GM23338 (cell line): Measurements from ENCODE around the gene DNAH6. TPM values are rescaled to one million over a fixed set of nuclear protein-coding genes. Genes with fewer than 3 reads are reported as not detected.
A peak's percentile ranks its signal among the peaks of the same experiment; 100 is the strongest.

Experiments
- ATAC-seq: fragments of 200-7000 bp; cut with Tn5 transposase; 3 replicates; pipeline ENCODE4 v1.9.1; 2020
- DNase-seq: peaks from one replicate; pipeline ENCODE4 v3.0.0-alpha.2; 2015; ENCODE audit warnings: low spot score
- H2AFZ ChIP-seq: fragments of 200-600 bp; sonication (generic); 2 replicates; pipeline ENCODE4 v1.8.0; 2016; ENCODE audit warnings: antibody characterized with exemption, mild to moderate bottlenecking, moderate library complexity
- H3F3A ChIP-seq: fragments of 200-600 bp; sonication (generic); replicated peaks from 2 replicates; pipeline ENCODE4 v1.8.0; 2017; ENCODE audit warnings: antibody characterized with exemption, mixed run types, low read depth
- H3K27ac ChIP-seq: fragments of 200-600 bp; sonication (generic); 2 replicates; pipeline ENCODE4 v1.6.1; 2016; ENCODE audit warnings: low read depth
- H3K27me3 ChIP-seq: fragments of 200-600 bp; sonication (generic); 2 replicates; pipeline ENCODE4 v1.8.0; 2016; ENCODE audit warnings: mild to moderate bottlenecking, mixed run types, moderate library complexity; ENCODE audit not compliant: insufficient read depth
- H3K36me3 ChIP-seq: fragments of 200-600 bp; sonication (generic); 2 replicates; pipeline ENCODE4 v1.8.0; 2016; ENCODE audit warnings: mild to moderate bottlenecking; ENCODE audit not compliant: insufficient read depth
- H3K4me1 ChIP-seq: fragments of 200-600 bp; sonication (generic); 2 replicates; pipeline ENCODE4 v1.8.0; 2016; ENCODE audit warnings: mild to moderate bottlenecking, moderate library complexity; ENCODE audit not compliant: insufficient read depth
- H3K4me2 ChIP-seq: fragments of 200-600 bp; sonication (generic); 2 replicates; pipeline ENCODE4 v1.7.1; 2017; ENCODE audit warnings: mixed run types
- H3K4me3 ChIP-seq: fragments of 200-600 bp; sonication (generic); 2 replicates; pipeline ENCODE4 v1.6.1; 2016; ENCODE audit warnings: mixed run types
- H3K79me2 ChIP-seq: fragments of 200-600 bp; sonication (generic); replicated peaks from 2 replicates; pipeline ENCODE4 v1.8.0; 2017; ENCODE audit warnings: mild to moderate bottlenecking; ENCODE audit not compliant: insufficient read depth
- H3K9me2 ChIP-seq: fragments of 200-600 bp; sonication (generic); 2 replicates; pipeline ENCODE4 v1.8.0; 2017; ENCODE audit not compliant: insufficient read depth
- H4K20me1 ChIP-seq: fragments of 200-600 bp; sonication (generic); replicated peaks from 2 replicates; pipeline ENCODE4 v1.8.0; 2017; ENCODE audit warnings: mild to moderate bottlenecking; ENCODE audit not compliant: insufficient read depth
- H3K27ac Mint-ChIP-seq: 2 replicates; pipeline ENCODE4 v1.8.0; 2020; ENCODE audit warnings: inconsistent platforms, mild to moderate bottlenecking, moderate library complexity, mixed read lengths
- H3K27me3 Mint-ChIP-seq: 3 replicates; pipeline ENCODE4 v1.8.0; 2022; ENCODE audit warnings: low read depth, mild to moderate bottlenecking, moderate library complexity, mixed read lengths, inconsistent platforms; ENCODE audit not compliant: insufficient read depth, poor library complexity
- H3K36me3 Mint-ChIP-seq: 3 replicates; pipeline ENCODE4 v1.8.0; 2021; ENCODE audit warnings: low read depth, mild to moderate bottlenecking, inconsistent platforms, moderate library complexity, mixed read lengths
- H3K4me1 Mint-ChIP-seq: 3 replicates; pipeline ENCODE4 v1.8.0; 2020; ENCODE audit warnings: mild to moderate bottlenecking, inconsistent platforms, mixed read lengths
- H3K4me3 Mint-ChIP-seq: 3 replicates; pipeline ENCODE4 v1.8.0; 2021; ENCODE audit warnings: moderate library complexity, mild to moderate bottlenecking, inconsistent platforms, mixed read lengths
- H3K9me3 Mint-ChIP-seq: 3 replicates; pipeline ENCODE4 v1.8.0; 2020; ENCODE audit warnings: moderate library complexity, mild to moderate bottlenecking, inconsistent platforms, mixed read lengths
- CREB1 ChIP-seq: fragments of 250-450 bp; sonication (Bioruptor Pico); IDR thresholded peaks from 2 replicates; pipeline ENCODE4 v1.5.0; 2020; ENCODE audit warnings: low read depth, mild to moderate bottlenecking, moderate library complexity
- EZH2 ChIP-seq: fragments of 200-600 bp; sonication (generic); IDR thresholded peaks from one replicate; pipeline ENCODE4 v1.8.0; 2017; ENCODE audit warnings: antibody characterized with exemption, mild to moderate bottlenecking, low read depth; ENCODE audit not compliant: unreplicated experiment
- EZH2phosphoT487 ChIP-seq: fragments of 200-600 bp; sonication (generic); IDR thresholded peaks from one replicate; pipeline ENCODE4 v1.8.1; 2018; ENCODE audit warnings: antibody characterized with exemption; ENCODE audit not compliant: unreplicated experiment
- JUNB ChIP-seq: IDR thresholded peaks from one replicate; pipeline ENCODE4 v1.6.1; 2016; ENCODE audit warnings: antibody characterized with exemption; ENCODE audit not compliant: unreplicated experiment
- NANOG ChIP-seq: IDR thresholded peaks from 2 replicates; pipeline ENCODE4 v1.6.1; 2016; ENCODE audit warnings: antibody characterized with exemption, borderline replicate concordance
- POLR2AphosphoS5 ChIP-seq: IDR thresholded peaks from 2 replicates; pipeline ENCODE4 v1.6.1; 2016; ENCODE audit warnings: antibody characterized with exemption, low read depth
- STAT1 ChIP-seq: IDR thresholded peaks from one replicate; pipeline ENCODE4 v1.6.1; 2016; ENCODE audit warnings: antibody characterized with exemption; ENCODE audit not compliant: unreplicated experiment
- ZNF114 ChIP-seq: fragments of 250-450 bp; sonication (Bioruptor Pico); IDR thresholded peaks from 2 replicates; pipeline ENCODE4 v1.5.0; 2020; ENCODE audit warnings: mild to moderate bottlenecking, moderate library complexity
- ZNF331 ChIP-seq: fragments of 250-450 bp; sonication (Bioruptor Pico); IDR thresholded peaks from 2 replicates; pipeline ENCODE4 v1.5.0; 2020; ENCODE audit warnings: low read depth, mild to moderate bottlenecking, moderate library complexity
- polyA plus RNA-seq: library from polyadenylated mRNA; unstranded; fragments of >200 nt; fragmentation: Nextera tagmentation; extraction: Ambion mirVana; gene quantifications from 2 replicates; pipeline ENCODE4 v1.2.1, GENCODE V29; 2016
- total RNA-seq: library from RNA; depleted of rRNA; stranded (reverse); fragments of >200 nt; shearing (Covaris generic); gene quantifications from 2 replicates; pipeline ENCODE4 v1.2.3, GENCODE V29; 2014
- TF ChIP-seq, protein P1 (sequence below): IDR thresholded peaks from 2 replicates; pipeline ENCODE4 v1.6.1; 2016; ENCODE audit warnings: antibody characterized with exemption
- TF ChIP-seq, protein P2 (sequence below): fragments of 250-450 bp; sonication (Bioruptor Pico); IDR thresholded peaks from 2 replicates; pipeline ENCODE4 v1.5.0; 2020; ENCODE audit warnings: mild to moderate bottlenecking, moderate library complexity
- TF ChIP-seq, protein P3 (sequence below): IDR thresholded peaks from one replicate; pipeline ENCODE4 v1.6.1; 2018; ENCODE audit warnings: antibody characterized with exemption; ENCODE audit not compliant: unreplicated experiment
- TF ChIP-seq, protein P4 (sequence below), 2 experiments: fragments of 200-600 bp in 1 of 2; sonication (generic) in 1 of 2; conservative IDR thresholded peaks; 2 replicates each; pipeline versions ENCODE4 v1.5.1 to v1.6.1; 2016 to 2017; ENCODE audit warnings: antibody characterized with exemption in 2 of 2, low read depth in 2 of 2, mild to moderate bottlenecking in 2 of 2, moderate library complexity in 1 of 2

Gene DNAH6
- total and polyA plus RNA-seq, 2 experiments from 2014 or later: 0.27 to 0.31 TPM

DNA sequence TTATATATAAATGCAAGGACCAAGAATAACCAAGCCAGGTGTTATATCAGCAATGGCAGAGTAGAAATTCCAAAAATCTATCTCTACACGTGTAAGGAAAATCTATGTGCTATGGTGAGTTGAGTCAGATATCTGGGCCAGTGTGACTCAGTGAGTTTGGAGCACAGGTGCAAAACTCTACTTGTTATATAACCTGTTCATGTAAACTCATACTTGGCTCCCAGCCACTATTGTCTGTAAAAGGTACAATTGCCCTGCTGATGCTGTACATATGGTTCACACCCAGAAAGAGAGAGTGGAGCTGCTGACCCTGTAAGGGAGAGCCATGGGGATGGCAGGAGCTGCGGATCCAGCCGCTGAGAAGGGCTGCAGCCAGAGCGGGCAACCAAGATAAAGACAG, 252.5 kb downstream of the DNAH6 start:
- DNase-seq: no peak
- TF ChIP-seq JUNB: no peak
- TF ChIP-seq, protein P1, sequence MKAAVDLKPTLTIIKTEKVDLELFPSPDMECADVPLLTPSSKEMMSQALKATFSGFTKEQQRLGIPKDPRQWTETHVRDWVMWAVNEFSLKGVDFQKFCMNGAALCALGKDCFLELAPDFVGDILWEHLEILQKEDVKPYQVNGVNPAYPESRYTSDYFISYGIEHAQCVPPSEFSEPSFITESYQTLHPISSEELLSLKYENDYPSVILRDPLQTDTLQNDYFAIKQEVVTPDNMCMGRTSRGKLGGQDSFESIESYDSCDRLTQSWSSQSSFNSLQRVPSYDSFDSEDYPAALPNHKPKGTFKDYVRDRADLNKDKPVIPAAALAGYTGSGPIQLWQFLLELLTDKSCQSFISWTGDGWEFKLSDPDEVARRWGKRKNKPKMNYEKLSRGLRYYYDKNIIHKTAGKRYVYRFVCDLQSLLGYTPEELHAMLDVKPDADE: no peak
- no peak for TF ChIP-seq EZH2
- TF ChIP-seq, protein P2, sequence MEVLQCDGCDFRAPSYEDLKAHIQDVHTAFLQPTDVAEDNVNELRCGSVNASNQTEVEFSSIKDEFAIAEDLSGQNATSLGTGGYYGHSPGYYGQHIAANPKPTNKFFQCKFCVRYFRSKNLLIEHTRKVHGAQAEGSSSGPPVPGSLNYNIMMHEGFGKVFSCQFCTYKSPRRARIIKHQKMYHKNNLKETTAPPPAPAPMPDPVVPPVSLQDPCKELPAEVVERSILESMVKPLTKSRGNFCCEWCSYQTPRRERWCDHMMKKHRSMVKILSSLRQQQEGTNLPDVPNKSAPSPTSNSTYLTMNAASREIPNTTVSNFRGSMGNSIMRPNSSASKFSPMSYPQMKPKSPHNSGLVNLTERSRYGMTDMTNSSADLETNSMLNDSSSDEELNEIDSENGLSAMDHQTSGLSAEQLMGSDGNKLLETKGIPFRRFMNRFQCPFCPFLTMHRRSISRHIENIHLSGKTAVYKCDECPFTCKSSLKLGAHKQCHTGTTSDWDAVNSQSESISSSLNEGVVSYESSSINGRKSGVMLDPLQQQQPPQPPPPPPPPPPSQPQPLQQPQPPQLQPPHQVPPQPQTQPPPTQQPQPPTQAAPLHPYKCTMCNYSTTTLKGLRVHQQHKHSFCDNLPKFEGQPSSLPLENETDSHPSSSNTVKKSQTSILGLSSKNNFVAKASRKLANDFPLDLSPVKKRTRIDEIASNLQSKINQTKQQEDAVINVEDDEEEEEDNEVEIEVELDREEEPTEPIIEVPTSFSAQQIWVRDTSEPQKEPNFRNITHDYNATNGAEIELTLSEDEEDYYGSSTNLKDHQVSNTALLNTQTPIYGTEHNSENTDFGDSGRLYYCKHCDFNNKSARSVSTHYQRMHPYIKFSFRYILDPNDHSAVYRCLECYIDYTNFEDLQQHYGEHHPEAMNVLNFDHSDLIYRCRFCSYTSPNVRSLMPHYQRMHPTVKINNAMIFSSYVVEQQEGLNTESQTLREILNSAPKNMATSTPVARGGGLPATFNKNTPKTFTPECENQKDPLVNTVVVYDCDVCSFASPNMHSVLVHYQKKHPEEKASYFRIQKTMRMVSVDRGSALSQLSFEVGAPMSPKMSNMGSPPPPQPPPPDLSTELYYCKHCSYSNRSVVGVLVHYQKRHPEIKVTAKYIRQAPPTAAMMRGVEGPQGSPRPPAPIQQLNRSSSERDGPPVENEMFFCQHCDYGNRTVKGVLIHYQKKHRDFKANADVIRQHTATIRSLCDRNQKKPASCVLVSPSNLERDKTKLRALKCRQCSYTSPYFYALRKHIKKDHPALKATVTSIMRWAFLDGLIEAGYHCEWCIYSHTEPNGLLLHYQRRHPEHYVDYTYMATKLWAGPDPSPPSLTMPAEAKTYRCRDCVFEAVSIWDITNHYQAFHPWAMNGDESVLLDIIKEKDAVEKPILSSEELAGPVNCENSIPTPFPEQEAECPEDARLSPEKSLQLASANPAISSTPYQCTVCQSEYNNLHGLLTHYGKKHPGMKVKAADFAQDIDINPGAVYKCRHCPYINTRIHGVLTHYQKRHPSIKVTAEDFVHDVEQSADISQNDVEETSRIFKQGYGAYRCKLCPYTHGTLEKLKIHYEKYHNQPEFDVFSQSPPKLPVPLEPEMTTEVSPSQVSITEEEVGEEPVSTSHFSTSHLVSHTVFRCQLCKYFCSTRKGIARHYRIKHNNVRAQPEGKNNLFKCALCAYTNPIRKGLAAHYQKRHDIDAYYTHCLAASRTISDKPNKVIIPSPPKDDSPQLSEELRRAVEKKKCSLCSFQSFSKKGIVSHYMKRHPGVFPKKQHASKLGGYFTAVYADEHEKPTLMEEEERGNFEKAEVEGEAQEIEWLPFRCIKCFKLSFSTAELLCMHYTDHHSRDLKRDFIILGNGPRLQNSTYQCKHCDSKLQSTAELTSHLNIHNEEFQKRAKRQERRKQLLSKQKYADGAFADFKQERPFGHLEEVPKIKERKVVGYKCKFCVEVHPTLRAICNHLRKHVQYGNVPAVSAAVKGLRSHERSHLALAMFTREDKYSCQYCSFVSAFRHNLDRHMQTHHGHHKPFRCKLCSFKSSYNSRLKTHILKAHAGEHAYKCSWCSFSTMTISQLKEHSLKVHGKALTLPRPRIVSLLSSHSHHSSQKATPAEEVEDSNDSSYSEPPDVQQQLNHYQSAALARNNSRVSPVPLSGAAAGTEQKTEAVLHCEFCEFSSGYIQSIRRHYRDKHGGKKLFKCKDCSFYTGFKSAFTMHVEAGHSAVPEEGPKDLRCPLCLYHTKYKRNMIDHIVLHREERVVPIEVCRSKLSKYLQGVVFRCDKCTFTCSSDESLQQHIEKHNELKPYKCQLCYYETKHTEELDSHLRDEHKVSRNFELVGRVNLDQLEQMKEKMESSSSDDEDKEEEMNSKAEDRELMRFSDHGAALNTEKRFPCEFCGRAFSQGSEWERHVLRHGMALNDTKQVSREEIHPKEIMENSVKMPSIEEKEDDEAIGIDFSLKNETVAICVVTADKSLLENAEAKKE (CRISPR knock-in tag): no peak
- TF ChIP-seq, protein P3, sequence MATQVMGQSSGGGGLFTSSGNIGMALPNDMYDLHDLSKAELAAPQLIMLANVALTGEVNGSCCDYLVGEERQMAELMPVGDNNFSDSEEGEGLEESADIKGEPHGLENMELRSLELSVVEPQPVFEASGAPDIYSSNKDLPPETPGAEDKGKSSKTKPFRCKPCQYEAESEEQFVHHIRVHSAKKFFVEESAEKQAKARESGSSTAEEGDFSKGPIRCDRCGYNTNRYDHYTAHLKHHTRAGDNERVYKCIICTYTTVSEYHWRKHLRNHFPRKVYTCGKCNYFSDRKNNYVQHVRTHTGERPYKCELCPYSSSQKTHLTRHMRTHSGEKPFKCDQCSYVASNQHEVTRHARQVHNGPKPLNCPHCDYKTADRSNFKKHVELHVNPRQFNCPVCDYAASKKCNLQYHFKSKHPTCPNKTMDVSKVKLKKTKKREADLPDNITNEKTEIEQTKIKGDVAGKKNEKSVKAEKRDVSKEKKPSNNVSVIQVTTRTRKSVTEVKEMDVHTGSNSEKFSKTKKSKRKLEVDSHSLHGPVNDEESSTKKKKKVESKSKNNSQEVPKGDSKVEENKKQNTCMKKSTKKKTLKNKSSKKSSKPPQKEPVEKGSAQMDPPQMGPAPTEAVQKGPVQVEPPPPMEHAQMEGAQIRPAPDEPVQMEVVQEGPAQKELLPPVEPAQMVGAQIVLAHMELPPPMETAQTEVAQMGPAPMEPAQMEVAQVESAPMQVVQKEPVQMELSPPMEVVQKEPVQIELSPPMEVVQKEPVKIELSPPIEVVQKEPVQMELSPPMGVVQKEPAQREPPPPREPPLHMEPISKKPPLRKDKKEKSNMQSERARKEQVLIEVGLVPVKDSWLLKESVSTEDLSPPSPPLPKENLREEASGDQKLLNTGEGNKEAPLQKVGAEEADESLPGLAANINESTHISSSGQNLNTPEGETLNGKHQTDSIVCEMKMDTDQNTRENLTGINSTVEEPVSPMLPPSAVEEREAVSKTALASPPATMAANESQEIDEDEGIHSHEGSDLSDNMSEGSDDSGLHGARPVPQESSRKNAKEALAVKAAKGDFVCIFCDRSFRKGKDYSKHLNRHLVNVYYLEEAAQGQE: no peak
- no peak for TF ChIP-seq POLR2AphosphoS5
- no peak for TF ChIP-seq ZNF331 (CRISPR knock-in tag)
- no peak for TF ChIP-seq STAT1
- no peak for TF ChIP-seq CREB1 (CRISPR knock-in tag)
- TF ChIP-seq EZH2phosphoT487: no peak
- TF ChIP-seq, protein P4, sequence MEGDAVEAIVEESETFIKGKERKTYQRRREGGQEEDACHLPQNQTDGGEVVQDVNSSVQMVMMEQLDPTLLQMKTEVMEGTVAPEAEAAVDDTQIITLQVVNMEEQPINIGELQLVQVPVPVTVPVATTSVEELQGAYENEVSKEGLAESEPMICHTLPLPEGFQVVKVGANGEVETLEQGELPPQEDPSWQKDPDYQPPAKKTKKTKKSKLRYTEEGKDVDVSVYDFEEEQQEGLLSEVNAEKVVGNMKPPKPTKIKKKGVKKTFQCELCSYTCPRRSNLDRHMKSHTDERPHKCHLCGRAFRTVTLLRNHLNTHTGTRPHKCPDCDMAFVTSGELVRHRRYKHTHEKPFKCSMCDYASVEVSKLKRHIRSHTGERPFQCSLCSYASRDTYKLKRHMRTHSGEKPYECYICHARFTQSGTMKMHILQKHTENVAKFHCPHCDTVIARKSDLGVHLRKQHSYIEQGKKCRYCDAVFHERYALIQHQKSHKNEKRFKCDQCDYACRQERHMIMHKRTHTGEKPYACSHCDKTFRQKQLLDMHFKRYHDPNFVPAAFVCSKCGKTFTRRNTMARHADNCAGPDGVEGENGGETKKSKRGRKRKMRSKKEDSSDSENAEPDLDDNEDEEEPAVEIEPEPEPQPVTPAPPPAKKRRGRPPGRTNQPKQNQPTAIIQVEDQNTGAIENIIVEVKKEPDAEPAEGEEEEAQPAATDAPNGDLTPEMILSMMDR (conservative IDR thresholded peaks at IDR 0.05; ENCODE audit: low read depth in 2 of 2): no peak
- TF ChIP-seq ZNF114 (CRISPR knock-in tag): no peak
- no peak for TF ChIP-seq NANOG
- H3K27me3 Mint-ChIP-seq: peaks cover 2% of the 10 kb centered on the region

More for the DNA sequence above, 252.5 kb downstream of the DNAH6 start:
- no peaks in the 10 kb centered on the region for H3F3A ChIP-seq
- H3K4me3 ChIP-seq: no peak overlapping the region
- H3K4me1 Mint-ChIP-seq: no peaks in the 10 kb centered on the region
- no peak overlapping the region for H3K27ac ChIP-seq
- H3K4me1 ChIP-seq: no peaks in the 10 kb centered on the region
- no peaks in the 10 kb centered on the region for H3K27me3 ChIP-seq
- H2AFZ ChIP-seq: peak overlapping the region; percentile 12; the same call in 1 of the 2 replicates
- peaks cover 4% of the 10 kb centered on the region; the same call in 1 of the 3 replicates for H3K36me3 Mint-ChIP-seq
- no peak overlapping the region for H3K27ac Mint-ChIP-seq
- ATAC-seq: no peak
- no peaks in the 10 kb centered on the region for H3K36me3 ChIP-seq
- no peaks in the 10 kb centered on the region; the same call in none of the 2 replicates for H3K9me2 ChIP-seq
- H3K4me2 ChIP-seq: no peak overlapping the region
- H3K79me2 ChIP-seq: no peaks in the 10 kb centered on the region
- no peaks in the 10 kb centered on the region for H4K20me1 ChIP-seq
- no peak overlapping the region for H3K4me3 Mint-ChIP-seq
- H3K9me3 Mint-ChIP-seq: peaks cover 12% of the 10 kb centered on the region; the same call in 2 of the 3 replicates
